ENCODE measurements around the gene FOXJ3. TPM values are rescaled to one million over a fixed set of nuclear protein-coding genes. Genes with fewer than 3 reads are reported as not detected.

FOXJ3 gene
- total and polyA plus RNA-seq, 2 of the 13 experiments (the other 11 are each of a cell fraction or from before 2014, with no cell fraction given), result 16.6 to 48.5 TPM

DNA sequence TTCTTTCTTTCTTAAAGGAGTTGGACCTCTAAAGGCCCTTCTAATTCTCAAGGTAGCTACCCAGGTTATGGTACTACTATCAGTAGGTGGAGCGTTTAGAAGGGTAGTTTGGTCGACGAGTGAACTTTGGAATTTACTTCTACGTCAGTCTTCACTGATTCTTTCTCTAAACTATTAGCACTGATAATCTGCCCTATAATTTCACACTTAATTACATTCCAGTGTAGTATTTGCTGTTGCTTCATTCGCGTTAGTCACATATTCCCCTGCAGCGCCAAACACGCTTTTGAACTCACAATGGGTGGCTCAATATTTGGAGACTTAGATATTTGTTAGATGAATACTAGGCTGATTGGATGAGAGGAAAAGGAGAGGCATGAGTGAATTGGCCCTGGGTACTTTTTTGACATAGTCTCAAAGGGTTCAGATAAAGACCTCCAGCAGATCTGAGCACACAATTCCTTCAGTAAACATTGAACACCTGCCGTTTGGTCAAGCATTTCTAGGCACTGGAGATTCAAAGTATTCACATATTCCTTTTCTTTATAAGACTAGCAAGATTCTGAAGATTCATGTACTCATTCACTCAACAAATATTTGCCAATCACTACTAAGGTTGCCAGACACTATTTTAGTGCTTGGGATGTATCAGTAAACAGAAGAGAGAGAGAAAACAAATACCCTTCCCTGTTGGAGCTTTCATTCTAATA lies 929 bp upstream of the FOXJ3 start (continued):
- TF ChIP-seq, protein P1, sequence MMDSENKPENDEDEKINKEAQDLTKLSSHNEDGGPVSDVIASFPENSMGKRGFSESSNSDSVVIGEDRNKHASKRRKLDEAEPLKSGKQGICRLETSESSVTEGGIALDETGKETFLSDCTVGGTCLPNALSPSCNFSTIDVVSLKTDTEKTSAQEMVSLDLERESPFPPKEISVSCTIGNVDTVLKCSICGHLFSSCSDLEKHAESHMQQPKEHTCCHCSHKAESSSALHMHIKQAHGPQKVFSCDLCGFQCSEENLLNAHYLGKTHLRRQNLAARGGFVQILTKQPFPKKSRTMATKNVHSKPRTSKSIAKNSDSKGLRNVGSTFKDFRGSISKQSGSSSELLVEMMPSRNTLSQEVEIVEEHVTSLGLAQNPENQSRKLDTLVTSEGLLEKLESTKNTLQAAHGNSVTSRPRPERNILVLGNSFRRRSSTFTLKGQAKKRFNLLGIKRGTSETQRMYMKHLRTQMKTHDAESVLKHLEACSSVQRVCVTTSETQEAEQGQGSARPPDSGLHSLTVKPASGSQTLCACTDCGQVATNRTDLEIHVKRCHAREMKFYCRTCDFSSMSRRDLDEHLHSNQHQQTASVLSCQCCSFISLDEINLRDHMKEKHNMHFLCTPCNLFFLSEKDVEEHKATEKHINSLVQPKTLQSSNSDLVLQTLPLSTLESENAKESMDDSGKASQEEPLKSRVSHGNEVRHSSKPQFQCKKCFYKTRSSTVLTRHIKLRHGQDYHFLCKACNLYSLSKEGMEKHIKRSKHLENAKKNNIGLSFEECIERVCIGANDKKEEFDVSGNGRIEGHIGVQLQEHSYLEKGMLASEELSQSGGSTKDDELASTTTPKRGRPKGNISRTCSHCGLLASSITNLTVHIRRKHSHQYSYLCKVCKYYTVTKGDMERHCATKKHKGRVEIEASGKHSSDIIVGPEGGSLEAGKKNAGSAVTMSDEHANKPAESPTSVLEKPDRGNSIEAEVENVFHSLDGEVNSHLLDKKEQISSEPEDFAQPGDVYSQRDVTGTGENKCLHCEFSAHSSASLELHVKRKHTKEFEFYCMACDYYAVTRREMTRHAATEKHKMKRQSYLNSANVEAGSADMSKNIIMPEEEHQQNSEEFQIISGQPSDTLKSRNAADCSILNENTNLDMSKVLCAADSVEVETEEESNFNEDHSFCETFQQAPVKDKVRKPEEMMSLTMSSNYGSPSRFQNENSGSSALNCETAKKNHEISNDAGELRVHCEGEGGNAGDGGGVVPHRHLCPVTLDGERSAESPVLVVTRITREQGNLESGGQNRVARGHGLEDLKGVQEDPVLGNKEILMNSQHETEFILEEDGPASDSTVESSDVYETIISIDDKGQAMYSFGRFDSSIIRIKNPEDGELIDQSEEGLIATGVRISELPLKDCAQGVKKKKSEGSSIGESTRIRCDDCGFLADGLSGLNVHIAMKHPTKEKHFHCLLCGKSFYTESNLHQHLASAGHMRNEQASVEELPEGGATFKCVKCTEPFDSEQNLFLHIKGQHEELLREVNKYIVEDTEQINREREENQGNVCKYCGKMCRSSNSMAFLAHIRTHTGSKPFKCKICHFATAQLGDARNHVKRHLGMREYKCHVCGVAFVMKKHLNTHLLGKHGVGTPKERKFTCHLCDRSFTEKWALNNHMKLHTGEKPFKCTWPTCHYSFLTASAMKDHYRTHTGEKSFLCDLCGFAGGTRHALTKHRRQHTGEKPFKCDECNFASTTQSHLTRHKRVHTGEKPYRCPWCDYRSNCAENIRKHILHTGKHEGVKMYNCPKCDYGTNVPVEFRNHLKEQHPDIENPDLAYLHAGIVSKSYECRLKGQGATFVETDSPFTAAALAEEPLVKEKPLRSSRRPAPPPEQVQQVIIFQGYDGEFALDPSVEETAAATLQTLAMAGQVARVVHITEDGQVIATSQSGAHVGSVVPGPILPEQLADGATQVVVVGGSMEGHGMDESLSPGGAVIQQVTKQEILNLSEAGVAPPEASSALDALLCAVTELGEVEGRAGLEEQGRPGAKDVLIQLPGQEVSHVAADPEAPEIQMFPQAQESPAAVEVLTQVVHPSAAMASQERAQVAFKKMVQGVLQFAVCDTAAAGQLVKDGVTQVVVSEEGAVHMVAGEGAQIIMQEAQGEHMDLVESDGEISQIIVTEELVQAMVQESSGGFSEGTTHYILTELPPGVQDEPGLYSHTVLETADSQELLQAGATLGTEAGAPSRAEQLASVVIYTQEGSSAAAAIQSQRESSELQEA (CRISPR knock-in tag; IDR thresholded peaks at IDR 0.05; ENCODE audit: not compliant biosample characterization), result no peak
- TF ChIP-seq STAG1 (CRISPR knock-in tag; IDR thresholded peaks at IDR 0.05), result no peak
- TF ChIP-seq ZBTB7B (CRISPR knock-in tag; IDR thresholded peaks at IDR 0.05), result no peak
- peak; percentile 14; the same call in 1 of the 2 replicates for TF ChIP-seq MIXL1 (CRISPR knock-in tag; IDR thresholded peaks at IDR 0.05)
- 0 out of 2 replicates have a peak, but pooled peaks have one; percentile 29 for TF ChIP-seq HMG20B (CRISPR knock-in tag; conservative IDR thresholded peaks at IDR 0.05)
- TF ChIP-seq HNRNPUL1 (IDR thresholded peaks at IDR 0.05; ENCODE audit: low read depth, low read length), result no peak
- TF ChIP-seq ATF7 (IDR thresholded peaks at IDR 0.05), result no peak
- TF ChIP-seq ATF7 (CRISPR knock-in tag; IDR thresholded peaks at IDR 0.05), result no peak
- TF ChIP-seq ZNF674 (CRISPR knock-in tag; IDR thresholded peaks at IDR 0.05; ENCODE audit: low read depth), result no peak
- TF ChIP-seq GATAD1 (CRISPR knock-in tag; IDR thresholded peaks at IDR 0.05), result no peak
- TF ChIP-seq DMAP1 (CRISPR knock-in tag; IDR thresholded peaks at IDR 0.05), result no peak
- no peak for TF ChIP-seq MEIS2 (CRISPR knock-in tag; IDR thresholded peaks at IDR 0.05)
- TF ChIP-seq, protein P2, sequence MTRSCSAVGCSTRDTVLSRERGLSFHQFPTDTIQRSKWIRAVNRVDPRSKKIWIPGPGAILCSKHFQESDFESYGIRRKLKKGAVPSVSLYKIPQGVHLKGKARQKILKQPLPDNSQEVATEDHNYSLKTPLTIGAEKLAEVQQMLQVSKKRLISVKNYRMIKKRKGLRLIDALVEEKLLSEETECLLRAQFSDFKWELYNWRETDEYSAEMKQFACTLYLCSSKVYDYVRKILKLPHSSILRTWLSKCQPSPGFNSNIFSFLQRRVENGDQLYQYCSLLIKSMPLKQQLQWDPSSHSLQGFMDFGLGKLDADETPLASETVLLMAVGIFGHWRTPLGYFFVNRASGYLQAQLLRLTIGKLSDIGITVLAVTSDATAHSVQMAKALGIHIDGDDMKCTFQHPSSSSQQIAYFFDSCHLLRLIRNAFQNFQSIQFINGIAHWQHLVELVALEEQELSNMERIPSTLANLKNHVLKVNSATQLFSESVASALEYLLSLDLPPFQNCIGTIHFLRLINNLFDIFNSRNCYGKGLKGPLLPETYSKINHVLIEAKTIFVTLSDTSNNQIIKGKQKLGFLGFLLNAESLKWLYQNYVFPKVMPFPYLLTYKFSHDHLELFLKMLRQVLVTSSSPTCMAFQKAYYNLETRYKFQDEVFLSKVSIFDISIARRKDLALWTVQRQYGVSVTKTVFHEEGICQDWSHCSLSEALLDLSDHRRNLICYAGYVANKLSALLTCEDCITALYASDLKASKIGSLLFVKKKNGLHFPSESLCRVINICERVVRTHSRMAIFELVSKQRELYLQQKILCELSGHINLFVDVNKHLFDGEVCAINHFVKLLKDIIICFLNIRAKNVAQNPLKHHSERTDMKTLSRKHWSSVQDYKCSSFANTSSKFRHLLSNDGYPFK (CRISPR knock-in tag; IDR thresholded peaks at IDR 0.05; ENCODE audit: borderline replicate concordance), result no peak
- TF ChIP-seq ZFP36 (IDR thresholded peaks at IDR 0.05; ENCODE audit: borderline replicate concordance, low read depth, low read length, partially characterized antibody), result no peak
- TF ChIP-seq, protein P3, sequence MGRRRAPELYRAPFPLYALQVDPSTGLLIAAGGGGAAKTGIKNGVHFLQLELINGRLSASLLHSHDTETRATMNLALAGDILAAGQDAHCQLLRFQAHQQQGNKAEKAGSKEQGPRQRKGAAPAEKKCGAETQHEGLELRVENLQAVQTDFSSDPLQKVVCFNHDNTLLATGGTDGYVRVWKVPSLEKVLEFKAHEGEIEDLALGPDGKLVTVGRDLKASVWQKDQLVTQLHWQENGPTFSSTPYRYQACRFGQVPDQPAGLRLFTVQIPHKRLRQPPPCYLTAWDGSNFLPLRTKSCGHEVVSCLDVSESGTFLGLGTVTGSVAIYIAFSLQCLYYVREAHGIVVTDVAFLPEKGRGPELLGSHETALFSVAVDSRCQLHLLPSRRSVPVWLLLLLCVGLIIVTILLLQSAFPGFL (CRISPR knock-in tag; IDR thresholded peaks at IDR 0.05), result no peak
- no peak for TF ChIP-seq REL (CRISPR knock-in tag; conservative IDR thresholded peaks at IDR 0.05)
- TF ChIP-seq ZSCAN22 (CRISPR knock-in tag; IDR thresholded peaks at IDR 0.05), result no peak
